ENCODE data around the gene B4GALT2.

Gene B4GALT2

GRCh38 chr1:44000122-44000665 is 21.2 kb downstream of the B4GALT2 start:
- no peak for TF ChIP-seq CTCF (IDR thresholded peaks at IDR 0.05; ENCODE audit: low read depth, low read length)

GRCh38 chr1:44002165-44002564 is 23.2 kb downstream of the B4GALT2 start:
- no peak for TF ChIP-seq CTCF (IDR thresholded peaks at IDR 0.05; ENCODE audit: low read depth, low read length)
- no peak for DNase-seq (ENCODE audit: low read depth in 2 of 2)
- H3K4me3 ChIP-seq (replicated peaks in 1 of 2; ENCODE audit: low read depth in 2 of 2, low read length in 2 of 2), result no peak overlapping the region

More at GRCh38 chr1:44000122-44000665, 21.2 kb downstream of the B4GALT2 start:
- H3K4me3 ChIP-seq (replicated peaks in 1 of 2; ENCODE audit: low read depth in 2 of 2, low read length in 2 of 2), result no peak overlapping the region
- DNase-seq (ENCODE audit: low read depth in 2 of 2), result no peak

GRCh38 chr1:44002606-44003157 is 23.7 kb downstream of the B4GALT2 start:
- no peak for DNase-seq (ENCODE audit: low read depth in 2 of 2)
- no peak overlapping the region for H3K4me3 ChIP-seq (replicated peaks in 1 of 2; ENCODE audit: low read depth in 2 of 2, low read length in 2 of 2)
- no peak for TF ChIP-seq CTCF (IDR thresholded peaks at IDR 0.05; ENCODE audit: low read depth, low read length)

GRCh38 chr1:44008259-44008658 is 29.2 kb downstream of the B4GALT2 start:
- DNase-seq (ENCODE audit: low read depth in 2 of 2), result no peak
- TF ChIP-seq CTCF (IDR thresholded peaks at IDR 0.05; ENCODE audit: low read depth, low read length), result no peak
- no peak overlapping the region for H3K4me3 ChIP-seq (replicated peaks in 1 of 2; ENCODE audit: low read depth in 2 of 2, low read length in 2 of 2)

- no peak for TF ChIP-seq CTCF (IDR thresholded peaks at IDR 0.05; ENCODE audit: low read depth, low read length)
- H3K4me3 ChIP-seq (replicated peaks in 1 of 2; ENCODE audit: low read depth in 2 of 2, low read length in 2 of 2), result no peak overlapping the region
- DNase-seq (ENCODE audit: low read depth in 2 of 2), result no peak
Observed at GRCh38 chr1:44010935-44011471, 32.0 kb downstream of the B4GALT2 start.

GRCh38 chr1:44012404-44012803 is 33.4 kb downstream of the B4GALT2 start:
- no peak for DNase-seq (ENCODE audit: low read depth in 2 of 2)
- H3K4me3 ChIP-seq (replicated peaks in 1 of 2; ENCODE audit: low read depth in 2 of 2, low read length in 2 of 2), result no peak overlapping the region
- no peak for TF ChIP-seq CTCF (IDR thresholded peaks at IDR 0.05; ENCODE audit: low read depth, low read length)

All from cardiac fibroblast (primary cell).